Brain microvascular endothelial cell (primary cell): ENCODE data around the gene TTC36.
"Not testable (repeated sequence)": the region's sequence is repeated elsewhere in the genome, so short reads cannot be mapped to it uniquely, and the experiment has no call there.

ENCODE experiments used
- DNase-seq: peaks from one replicate; pipeline ENCODE4 v3.0.0-alpha.2; 2020
- H3K27ac ChIP-seq: fragments of 250-450 bp; sonication (Bioruptor Pico); 2 replicates; pipeline ENCODE4 v1.5.1; 2020; ENCODE audit warnings: mild to moderate bottlenecking, moderate library complexity
- H3K27me3 ChIP-seq: fragments of 250-450 bp; sonication (Bioruptor Pico); replicated peaks from 2 replicates; pipeline ENCODE4 v1.5.1; 2020; ENCODE audit warnings: mild to moderate bottlenecking
- H3K36me3 ChIP-seq: fragments of 250-450 bp; sonication (Bioruptor Pico); replicated peaks from 2 replicates; pipeline ENCODE4 v1.5.1; 2020; ENCODE audit warnings: mild to moderate bottlenecking
- H3K4me3 ChIP-seq: 2 replicates; pipeline ENCODE4 v1.5.1; 2011; ENCODE audit warnings: low read depth, mild to moderate bottlenecking, control low read depth, low read length, moderate library complexity
- in situ Hi-C: cut with HindIII; loops from 2 replicates; pipeline ENCODE4 v1.10.0; 2017; ENCODE audit warnings: low sequenced_read_pairs, low pct_ligation_motif_present
- TF ChIP-seq, protein P1 (sequence below): IDR thresholded peaks from 2 replicates; pipeline ENCODE4 v1.5.1; 2011; ENCODE audit warnings: low read depth, mild to moderate bottlenecking, moderate library complexity, low read length, control low read depth, inconsistent platforms; ENCODE audit errors: missing control alignments

Gene TTC36, protein sequence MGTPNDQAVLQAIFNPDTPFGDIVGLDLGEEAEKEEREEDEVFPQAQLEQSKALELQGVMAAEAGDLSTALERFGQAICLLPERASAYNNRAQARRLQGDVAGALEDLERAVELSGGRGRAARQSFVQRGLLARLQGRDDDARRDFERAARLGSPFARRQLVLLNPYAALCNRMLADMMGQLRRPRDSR

DNA sequence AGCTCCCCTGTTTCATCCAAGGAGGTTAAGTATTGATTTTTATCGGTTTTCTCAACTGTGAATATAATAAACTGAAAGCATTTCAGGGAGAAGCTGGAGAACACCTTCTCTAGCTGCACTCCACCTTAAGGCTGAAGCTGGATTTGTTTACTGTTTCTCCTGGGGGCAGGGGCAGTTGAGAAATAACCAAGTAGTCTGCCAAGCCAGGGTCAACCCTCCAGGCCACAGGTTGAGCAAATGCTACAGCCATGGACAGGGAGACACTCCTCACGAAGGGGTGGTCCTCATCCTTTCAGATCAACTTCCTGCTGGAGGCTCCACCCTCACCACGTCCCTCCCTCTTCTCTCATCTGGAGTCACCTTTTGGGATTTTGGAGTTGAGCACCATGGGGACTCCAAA, at the start of gene TTC36:
Gene TTC36, plus strand, starts transcription at position 366 of the 400 bp plus-strand sequence. Its CDS starts 21 bp downstream, at position 387.
- DNase-seq: no peak
- TF ChIP-seq, protein P1, sequence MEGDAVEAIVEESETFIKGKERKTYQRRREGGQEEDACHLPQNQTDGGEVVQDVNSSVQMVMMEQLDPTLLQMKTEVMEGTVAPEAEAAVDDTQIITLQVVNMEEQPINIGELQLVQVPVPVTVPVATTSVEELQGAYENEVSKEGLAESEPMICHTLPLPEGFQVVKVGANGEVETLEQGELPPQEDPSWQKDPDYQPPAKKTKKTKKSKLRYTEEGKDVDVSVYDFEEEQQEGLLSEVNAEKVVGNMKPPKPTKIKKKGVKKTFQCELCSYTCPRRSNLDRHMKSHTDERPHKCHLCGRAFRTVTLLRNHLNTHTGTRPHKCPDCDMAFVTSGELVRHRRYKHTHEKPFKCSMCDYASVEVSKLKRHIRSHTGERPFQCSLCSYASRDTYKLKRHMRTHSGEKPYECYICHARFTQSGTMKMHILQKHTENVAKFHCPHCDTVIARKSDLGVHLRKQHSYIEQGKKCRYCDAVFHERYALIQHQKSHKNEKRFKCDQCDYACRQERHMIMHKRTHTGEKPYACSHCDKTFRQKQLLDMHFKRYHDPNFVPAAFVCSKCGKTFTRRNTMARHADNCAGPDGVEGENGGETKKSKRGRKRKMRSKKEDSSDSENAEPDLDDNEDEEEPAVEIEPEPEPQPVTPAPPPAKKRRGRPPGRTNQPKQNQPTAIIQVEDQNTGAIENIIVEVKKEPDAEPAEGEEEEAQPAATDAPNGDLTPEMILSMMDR: no peak
- Histone ChIP-seq H3K27me3 (no peaks in the 10 kb centered on the region), H3K27ac (no peak within 1 kb of the TSS), H3K36me3 (peaks cover 21% of the 10 kb centered on the region), H3K4me3 (no peak within 1 kb of the TSS)
- in situ Hi-C loops: no loop called here

GRCh38 chr11:118481238-118481637, 46.0 kb upstream of the TTC36 start:
- in situ Hi-C loops, DNase-seq: not testable (repeated sequence)

DNA sequence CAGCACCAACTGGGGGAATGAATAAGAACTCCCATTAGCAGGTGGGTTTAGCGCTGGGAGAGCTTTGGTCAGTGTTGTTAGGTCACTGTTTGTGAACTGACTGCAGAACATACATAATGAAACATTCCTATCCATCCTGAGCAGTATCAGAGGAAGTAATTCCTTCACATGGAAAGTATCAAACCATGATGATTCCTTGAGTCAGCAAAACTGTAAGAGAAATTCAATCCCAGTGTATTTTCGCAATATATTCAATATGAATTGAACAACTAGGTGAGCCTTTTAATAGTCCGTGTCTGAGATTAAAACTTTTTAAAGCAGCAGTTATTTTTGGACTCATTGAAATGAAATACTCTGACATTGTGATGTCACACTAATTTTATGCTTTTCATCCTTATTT, 42.9 kb upstream of the TTC36 start:
- DNase-seq: no peak
- H3K27me3 ChIP-seq: no peaks in the 10 kb centered on the region
- in situ Hi-C loops: no loop called here
- TF ChIP-seq, protein P1: no peak
- H3K36me3 ChIP-seq: peaks cover 63% of the 10 kb centered on the region
- H3K27ac ChIP-seq: no peak overlapping the region
- no peak overlapping the region for H3K4me3 ChIP-seq

More at GRCh38 chr11:118481238-118481637, 46.0 kb upstream of the TTC36 start:
- not testable (repeated sequence) for H3K4me3 ChIP-seq, H3K27me3 ChIP-seq, H3K27ac ChIP-seq
- peaks cover 62% of the 10 kb centered on the region for H3K36me3 ChIP-seq

- in situ Hi-C loops: no loop called here
- Histone ChIP-seq H3K36me3 (peaks cover 66% of the 10 kb centered on the region), H3K27me3 (no peaks in the 10 kb centered on the region), H3K27ac (no peak overlapping the region), H3K4me3 (no peak overlapping the region)
- TF ChIP-seq, protein P1: peak; percentile 35
- no peak for DNase-seq
Measured at GRCh38 chr11:118485273-118485672, 42.0 kb upstream of the TTC36 start.

GRCh38 chr11:118488480-118489109, 38.7 kb upstream of the TTC36 start:
- DNase-seq: peak; percentile 47
- peaks cover 64% of the 10 kb centered on the region for H3K36me3 ChIP-seq
- TF ChIP-seq, protein P1: peak; percentile 90
- H3K4me3 ChIP-seq: no peak overlapping the region
- in situ Hi-C loops: no loop called here
- H3K27ac ChIP-seq: no peak overlapping the region
- no peaks in the 10 kb centered on the region for H3K27me3 ChIP-seq

- no peak for DNase-seq
- TF ChIP-seq, protein P1: no peak
- Histone ChIP-seq H3K27me3 (no peaks in the 10 kb centered on the region), H3K27ac (no peak overlapping the region), H3K36me3 (peaks cover 74% of the 10 kb centered on the region), H3K4me3 (no peak overlapping the region)
- in situ Hi-C loops: no loop called here
Measured at GRCh38 chr11:118491041-118491440, 36.2 kb upstream of the TTC36 start.
